GM21786 (cell line): ENCODE data around the gene FADS6.
"Not testable (repeated sequence)": the region's sequence is repeated elsewhere in the genome, so short reads cannot be mapped to it uniquely, and the experiment has no call there.

Source experiments
- ATAC-seq: cut with Tn5 transposase; IDR thresholded peaks from one replicate; pipeline ENCODE4 v1.9.1; 2021; ENCODE audit not compliant: unreplicated experiment

FADS6 gene

DNA sequence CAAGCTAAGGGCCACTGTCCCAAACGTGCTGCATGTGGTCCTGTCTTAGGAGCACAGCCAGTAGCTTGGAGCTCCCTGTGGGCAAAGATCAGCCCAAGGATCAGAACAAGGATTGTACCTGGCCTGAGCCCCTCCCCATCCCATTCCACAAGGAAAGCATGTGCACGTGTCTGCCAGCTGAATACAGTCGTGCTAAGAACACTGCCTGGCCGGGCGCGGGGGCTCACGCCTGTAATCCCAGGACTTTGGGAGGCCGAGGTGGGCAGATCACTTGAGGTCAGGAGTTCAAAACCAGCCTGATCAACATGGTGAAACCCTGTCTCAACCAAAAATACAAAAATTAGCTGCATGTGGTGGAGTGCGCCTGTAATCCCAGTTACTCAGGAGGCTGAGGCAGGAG lies 23.4 kb downstream of the FADS6 start:
- ATAC-seq, result not testable (repeated sequence)

DNA sequence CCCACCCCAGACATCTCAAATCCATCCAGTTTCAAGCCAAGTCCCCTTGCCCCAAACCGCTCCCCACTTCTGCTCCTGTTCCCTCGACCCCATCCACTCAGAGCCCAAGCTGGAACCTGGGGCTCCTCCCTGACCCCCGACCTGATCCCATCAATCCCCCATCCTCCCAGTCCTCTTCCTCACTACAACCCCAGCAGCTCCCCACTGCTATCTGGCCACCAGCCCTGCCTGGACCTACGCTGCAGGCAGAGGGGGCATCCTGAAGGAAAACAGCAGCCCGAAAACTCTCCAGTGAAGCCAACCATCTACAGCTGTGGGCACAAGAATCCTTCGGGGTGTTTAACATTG lies 24.6 kb downstream of the FADS6 start:
- ATAC-seq, result no peak

DNA sequence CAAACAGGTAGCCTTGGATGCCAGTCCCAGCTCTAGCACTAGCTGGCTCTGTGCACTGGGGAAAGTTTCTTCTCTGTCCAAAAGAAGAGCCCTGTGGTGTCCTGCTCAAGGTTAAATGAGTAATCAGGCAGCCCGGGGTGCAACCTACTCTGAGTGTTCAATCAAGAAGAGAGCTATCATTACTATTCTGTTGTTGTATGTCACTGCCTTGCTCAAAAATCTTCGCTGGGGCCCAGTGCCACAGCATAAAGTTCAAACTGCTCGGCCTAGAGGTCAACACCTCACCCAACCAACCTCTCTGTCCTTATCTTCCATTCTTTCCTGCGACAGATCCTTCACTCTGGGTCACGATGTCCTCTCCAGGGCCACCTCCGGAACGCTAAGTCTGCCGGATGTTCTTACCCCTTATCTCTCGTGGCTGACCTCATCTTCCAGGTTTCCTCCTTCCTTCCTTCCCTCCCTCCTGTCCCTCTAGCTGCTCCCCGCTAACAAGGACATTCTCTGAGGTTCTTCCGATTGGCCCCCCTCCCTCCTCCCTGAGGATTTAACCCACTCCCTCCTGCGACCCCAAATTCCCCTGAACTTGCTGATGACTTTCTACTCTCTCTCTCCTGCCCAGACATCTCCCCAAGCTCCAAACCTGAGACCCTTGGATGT lies 25.1 kb downstream of the FADS6 start:
- no peak for ATAC-seq

DNA sequence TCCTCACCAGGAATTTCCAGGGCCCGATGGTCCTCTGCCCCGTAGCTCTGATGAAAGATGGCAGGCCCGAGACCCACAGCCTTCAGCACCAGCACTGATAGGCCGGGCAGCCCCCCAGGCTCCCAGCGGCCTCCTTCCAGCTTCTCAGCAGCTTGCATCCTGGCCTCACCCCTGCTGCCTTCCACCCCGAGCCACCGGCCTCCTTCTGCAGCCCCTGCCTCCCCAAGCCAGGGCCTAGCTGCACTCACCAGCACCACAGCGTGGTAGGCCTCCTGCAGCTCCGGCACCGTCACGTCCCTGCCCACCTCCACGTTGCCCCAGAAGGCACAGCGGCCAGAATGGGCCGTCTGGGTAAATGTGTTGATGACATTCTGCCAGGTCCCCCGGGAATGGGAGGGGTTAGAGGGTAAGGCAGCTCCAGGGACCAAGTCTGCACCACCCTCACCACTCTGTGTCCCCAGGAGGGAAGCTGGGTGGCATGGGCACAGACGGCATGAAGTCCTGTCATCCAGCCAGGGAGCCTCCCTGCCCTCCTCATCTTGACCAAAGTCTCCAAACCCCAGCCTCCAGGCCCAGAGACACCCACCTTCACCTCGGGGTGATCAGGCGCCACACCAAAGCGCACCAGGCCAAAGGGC lies 27.1 kb downstream of the FADS6 start:
- no peak for ATAC-seq

DNA sequence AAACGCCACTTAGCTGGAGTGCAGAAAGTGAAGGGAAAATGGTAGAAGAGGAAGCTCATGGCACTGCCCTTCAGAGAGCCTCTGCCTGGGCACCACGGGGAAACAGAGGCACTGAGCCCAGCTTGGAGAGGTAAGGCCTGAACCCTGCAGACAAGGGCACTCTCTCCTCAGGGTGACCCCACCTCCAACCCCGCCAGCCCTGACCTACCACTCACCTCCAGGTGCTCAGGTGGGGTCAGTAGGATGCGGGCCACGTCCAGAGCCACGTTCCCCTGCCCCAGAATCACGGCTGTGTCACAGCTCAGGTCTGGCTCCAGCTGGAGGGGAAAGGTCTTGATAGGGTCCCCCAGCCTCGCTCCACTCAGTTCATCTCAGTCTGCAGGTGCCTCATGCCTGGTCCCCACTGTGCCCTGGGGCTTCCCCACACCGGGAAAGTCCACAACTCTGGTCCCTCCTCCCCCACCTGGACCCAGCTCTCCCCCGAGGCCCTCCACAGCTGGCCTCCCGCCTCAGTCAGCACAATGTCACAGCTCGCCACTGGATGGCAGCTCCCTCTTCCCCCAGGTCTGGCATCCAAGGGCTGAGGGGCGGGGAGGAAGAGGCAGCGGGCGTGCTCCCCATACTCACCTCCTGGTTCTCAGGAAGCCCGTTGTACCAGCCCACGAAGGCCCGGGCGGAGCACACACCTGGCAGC lies 27.8 kb downstream of the FADS6 start:
- ATAC-seq, result no peak

DNA sequence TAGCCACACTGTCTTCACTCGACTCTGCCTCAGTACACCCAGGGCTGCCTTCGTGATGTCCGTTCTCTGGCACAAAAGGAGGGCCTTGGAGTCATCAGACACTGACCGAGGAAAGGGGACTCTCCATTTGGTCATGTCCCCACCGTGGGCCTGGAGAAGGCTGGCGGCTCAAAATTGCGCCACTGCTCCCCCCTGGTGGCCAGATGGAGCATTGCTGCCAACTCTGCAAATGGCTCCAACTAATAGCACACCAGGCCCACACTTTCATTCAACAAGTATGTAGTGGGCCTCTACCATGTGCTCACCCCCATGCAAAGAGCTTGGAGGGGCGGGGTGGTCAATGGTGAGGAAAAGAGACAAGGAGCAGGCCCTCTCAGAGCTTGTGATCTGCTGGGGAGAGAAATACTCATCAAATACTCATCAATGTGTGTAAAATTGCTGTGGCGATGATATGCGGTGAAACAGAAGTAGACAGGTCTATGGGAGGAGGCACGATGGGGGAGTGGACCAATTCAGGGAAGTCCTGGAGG lies 28.5 kb downstream of the FADS6 start:
- ATAC-seq, result no peak

DNA sequence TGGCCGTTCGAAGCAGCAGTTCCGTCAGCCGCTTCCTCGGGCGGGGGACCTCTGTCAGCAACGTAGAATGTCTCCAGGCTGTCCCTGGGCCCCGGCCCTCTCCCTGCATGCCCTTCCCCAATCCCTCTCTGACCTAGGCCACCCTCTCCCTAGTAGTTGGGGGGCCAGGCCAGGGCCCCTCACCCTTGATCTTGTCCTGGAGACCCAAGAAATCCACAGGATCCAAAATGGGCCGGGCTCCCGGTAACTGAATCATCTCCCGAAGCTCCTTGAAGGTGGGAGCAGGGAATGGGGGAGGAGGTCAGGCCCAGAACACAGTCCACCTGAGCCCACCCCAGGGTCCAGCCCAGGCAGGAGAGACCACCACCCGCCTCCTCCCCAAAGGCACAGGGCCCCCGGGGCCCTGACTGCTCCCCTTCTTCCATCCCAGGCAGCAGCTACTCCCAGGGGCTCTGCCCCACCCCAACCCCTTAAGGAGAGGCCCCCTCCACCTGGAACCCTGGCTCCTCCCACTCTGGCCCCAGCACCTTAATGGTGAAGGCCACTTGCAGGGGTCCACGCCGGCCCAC lies 29.1 kb downstream of the FADS6 start:
- ATAC-seq, result no peak

DNA sequence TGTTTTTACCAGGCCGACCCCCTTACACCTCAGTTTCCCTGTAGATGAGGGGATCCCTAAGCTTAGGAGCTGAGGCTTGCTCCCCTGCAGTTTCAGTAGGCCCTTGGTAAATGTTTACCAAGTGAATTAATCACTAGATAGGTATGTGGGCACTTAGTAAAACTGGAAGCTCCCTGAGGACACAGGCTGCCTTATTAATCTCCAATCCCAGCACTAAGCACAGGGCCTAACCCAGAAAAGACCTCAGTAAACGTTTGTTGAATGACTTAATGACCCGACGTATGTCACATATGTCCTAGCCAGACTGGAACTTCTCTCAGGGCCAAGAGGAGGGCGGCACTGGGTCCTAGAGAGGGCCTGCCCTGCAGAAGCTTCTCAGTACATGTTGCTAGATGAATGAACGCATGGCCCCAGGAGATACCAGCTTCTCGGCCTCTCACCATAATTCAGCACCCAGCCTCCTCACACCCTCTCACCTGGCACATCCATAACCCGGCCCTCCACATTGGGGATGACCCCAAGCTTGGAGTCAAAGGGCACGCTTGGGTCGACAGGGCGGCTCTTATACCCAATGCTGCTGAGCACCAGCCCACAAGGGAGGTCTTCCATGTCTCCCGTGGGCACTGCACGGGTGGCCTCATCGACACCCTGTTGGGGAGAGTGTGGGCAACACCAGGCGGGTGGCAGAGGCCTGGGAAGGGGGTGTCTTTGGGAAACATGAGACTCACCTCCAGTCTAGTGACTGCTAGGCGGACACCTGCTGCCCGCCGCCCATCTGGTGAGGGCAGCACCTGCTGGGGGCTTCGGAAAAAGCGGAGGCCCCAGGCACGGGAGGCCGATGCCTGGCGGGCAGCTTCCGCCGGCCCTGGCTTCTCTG lies 29.8 kb downstream of the FADS6 start:
- no peak for ATAC-seq

DNA sequence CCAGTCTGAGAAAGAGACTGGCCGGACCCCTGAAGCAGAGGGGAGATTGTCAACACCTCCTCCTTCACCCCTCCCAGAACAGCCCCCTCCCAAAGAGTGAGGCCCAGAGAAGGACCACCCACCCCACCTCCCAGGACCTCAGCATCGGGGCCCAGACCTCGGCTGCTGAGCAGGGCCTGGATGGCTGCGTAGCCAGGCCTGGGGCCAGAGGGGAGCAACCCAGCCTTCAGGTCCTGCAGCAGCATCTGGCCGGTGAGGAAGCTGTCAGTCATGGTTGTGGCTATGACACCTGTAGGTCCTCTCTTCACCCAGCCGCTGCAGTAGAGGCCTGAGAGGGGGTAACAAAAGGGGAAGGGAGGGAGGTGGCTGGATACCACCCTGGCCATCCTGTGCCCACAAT lies 30.5 kb downstream of the FADS6 start:
- no peak for ATAC-seq

DNA sequence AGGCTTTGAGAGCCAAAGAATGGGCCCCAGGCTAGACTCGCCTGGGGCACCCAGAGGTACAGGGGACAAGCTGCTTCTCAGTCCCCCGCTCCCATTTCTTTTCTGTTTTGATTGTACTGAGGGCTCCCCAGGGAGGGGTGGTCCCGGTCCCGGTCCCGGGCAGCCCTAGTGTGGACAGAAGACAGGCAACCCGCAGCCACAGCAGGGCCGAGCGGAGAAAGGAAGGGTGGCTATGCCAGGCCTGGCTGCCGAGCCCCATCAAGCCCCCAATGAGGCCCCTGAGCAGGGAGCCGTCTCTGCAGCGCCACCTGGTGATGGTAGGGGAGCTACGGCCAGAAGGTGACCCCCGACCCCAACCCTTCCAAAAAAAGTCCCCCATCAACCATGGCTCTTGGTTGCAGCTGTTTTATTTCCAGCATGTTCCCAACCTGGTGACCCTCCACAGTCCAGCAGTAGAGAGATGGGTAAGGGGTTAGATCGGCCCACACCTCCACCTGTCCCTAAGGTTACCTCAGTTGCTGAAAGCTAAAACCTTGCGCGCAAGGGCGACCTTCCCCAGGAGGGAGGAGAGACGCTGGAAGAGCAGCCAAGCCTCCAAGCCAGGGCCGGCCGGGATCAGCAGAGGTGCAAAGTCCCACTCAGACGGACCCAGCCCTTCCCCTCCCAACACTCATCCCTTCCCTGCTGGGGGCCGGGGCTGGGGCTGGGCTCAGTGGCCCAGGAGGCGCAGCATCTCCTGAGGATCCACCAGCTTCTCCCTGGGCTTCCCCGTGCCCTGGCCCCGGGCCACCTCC lies 31.1 kb downstream of the FADS6 start:
- ATAC-seq, result no peak

DNA sequence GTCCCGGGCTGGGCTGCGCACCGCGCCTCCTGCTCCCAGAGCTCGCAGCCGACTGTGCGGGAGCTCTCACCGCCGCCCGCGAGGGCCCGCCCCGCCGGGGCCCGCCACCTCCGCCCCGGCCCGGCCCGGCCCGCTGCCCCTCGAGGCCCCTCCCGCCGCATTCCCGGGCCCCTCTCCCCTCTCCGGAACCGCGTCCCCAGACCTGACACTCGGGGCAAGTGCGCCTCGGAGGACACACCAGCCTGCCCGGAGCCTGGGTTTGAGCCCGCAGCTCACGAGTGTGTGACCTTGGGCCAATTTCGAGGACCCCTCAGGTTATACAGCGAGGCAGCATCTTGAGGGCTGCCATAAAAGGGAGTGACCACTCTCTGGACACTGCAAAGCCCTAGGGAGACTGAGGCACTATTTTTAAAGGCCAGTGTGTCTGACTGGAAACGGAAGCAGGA lies 31.7 kb downstream of the FADS6 start:
- ATAC-seq, result no peak

DNA sequence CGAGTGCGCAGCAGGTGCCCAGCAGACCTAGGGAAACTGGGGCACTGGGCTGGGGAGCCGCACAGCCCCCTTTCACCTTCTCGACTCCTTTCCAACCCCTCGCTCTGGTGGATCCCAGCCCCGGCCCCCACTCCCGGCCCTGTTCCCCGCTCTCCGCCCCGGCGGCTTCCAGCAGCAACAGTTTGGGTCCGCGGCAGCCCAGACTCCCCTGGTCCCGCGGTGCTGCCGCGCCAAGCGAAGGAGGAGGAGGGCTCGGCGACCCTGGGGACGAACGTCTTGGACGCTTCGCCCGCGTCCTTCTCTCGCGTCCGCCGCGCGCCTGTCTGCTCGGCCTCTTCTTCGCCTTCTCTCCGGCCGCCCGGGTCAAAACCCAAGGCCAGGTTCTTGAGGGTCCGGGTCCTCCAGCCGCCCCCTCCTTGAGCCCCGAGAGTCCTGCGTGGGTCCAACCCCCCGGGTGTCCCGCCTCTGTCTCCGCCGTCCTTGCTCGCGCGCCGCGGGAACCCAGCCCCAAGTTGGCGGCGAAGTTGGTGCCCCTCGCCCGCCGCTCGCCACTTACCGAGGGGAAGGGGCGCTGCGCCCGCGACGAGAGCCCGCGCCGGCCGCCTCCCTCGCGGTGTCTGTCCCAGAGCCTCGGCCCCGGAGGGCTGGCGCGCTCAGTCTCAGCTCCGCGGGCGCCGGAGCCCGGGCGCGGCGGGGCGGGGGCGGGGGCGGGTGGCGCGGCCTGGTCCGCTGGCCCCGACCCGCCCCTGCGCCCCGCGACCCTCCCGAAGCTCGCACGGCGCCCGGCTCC lies 32.4 kb downstream of the FADS6 start:
- no peak for ATAC-seq

DNA sequence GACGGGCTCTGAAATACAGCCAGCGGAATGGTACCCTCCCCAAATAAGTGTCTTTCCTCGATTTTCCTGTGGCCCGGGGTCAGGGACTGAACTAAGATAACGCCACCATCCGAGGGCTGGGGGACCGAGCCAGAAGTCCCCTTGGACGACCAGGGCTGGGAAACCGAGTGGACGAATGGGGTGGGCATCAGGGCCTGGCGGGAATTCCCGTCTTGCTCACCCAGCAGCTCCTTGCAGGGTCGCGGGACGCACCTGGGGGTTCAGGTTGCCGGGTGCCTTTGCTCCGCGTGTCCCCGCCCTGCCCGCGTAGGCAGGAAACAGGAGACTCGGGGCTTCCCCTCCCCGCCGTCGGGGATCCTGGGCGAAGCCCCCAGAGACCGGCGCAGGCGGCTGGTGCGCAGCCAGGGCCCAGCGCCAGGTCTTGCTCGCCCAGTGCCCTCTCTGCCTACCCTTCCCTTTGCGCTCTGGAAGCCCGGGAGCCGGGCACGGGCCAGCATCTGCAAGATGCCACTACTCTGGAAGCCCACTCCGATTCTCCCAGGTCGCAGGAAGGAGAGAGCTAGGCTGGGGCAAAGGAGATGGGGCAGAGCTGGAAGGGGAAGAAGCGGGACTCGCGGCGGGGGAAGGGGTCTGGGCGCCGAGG lies 33.1 kb downstream of the FADS6 start:
- ATAC-seq, result no peak

DNA sequence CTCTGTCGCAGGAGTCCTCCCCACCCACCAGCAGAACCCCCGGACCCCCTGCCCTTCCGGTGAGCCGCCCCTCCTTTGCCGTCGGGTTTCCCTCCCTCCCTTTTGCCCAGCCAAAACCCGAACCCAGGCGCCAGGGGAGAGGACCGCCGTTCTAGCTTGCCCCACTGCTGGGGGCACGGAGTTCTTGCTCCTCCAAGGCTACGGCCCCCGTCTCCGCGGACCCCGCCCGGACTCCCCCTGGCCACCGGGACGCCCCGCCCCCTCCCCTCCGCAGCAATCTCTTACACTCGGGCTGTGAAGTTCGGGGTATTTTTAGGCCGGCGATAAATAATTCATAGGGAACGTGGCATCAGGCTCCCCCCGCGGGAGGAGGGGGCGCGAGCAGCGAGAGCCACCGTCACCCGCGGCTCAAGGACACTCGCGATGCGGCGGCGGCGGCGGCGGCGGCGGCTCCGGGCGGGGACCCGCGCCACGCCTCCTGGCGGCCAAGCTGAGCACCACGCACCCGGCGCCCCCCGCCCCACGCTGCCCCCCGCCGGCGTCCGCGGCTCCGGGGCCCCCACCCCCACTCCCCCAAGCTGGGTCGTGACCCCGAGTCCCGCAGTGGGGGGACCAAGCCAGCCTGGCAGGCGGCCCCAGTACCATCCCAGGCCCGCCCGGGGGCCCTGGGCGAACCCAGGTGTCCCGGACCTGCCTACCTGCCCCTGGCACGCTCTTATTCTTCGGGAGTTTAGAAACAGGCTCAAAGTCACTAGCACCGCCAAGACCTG lies 33.8 kb downstream of the FADS6 start, which contains the start of gene GRIN2C:
Gene GRIN2C (minus strand): TSS at position 427 of the 770 bp plus-strand sequence. CDS start 4,793 bp downstream, outside the sequence.
- ATAC-seq, result no peak

DNA sequence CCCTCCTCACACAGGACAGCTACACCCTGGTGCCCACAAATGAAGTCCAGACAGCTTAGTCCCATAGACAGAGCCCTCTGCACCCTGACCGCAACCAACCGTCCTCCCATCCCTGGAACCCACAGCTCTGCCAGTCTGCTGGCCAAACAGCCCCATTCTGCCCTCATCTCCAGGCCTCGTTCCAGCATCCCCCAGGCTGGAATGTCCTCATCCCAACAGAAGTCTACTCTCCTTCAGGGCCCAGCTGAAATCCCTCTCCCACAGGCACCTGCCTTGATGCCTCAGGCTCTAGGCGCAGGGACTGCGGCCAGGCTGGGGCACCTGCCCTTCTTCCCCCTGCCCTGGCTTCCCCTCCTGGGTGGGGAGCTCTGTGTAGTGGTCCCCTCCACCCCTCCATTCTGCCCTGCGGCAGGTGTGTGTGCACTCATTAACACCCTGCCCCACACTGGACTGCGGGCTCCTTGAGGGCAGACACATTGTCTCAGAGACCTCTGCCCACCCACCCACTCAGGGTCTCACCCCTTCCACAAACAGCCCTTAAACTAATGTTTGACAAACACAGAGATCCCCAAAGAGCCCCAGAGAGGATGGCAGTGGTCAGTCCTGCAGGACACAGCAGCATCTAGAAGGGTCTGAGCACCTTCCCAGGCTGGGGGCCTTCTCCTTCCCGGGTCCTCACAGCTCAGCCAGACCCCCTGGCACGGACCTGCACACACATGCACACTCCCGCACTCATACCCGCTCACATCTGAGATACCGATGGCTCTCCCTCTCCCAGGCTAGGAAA lies 34.6 kb downstream of the FADS6 start:
- no peak for ATAC-seq

DNA sequence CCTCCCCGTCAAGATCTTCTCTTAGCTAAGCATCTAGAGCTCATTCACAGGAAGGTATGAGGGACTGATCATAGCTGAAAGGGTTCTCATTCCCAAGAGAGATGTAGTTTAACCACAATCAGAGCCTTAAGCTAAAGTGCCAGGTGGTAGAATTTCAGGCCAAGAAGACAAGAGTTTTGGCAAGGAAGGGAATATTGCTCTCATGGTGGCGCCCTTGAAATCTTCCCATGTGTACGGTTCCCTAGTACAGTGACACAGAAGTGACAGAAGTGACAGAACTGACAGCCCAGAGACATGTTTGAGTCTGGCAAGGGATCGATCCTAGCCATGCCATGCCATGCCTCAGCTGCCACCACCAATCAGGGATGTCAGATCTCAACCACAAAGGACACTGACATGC lies 36.2 kb downstream of the FADS6 start:
- no peak for ATAC-seq

DNA sequence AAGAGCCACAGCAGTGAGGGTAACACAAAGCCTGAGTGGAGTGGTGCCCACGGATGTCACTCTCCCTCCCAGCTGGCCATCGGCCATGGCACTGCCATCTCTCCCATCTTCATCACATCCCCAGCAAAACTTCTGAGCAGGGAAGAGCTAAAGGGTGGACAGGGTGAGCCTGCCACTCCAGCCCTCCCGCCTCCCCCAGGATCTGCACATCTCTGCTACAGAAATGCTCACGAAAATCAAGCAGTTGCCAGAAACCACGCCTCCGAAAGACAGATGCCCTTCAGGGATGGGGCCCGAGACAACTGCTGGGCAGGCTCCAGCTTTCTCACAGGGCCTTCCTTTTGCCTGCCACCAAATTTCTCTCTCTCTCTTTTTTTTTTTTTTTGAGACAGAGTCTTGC lies 37.3 kb downstream of the FADS6 start:
- ATAC-seq, result no peak
